GM03348 (cell line): Measurements from ENCODE around the gene ALDH16A1.

Experiments used
- DNase-seq: peaks from one replicate; pipeline ENCODE4 v3.0.0; 2012; ENCODE audit warnings: low spot score

The ALDH16A1 gene

DNA sequence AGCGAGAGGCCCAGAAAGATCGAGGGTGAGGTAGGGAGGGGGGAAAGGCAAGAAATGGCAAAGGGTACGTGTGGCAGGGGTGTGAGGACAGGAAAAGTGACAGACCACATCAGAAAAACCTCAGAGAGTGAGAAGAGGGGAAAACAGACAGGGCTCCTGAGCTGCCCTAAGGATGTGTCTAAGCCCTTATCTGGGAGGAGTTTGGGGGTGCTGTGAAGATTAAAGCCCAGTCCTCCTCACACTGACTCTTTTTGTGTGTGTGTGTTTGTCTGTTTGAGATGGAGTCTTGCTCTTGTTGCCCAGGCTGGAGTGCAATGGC is 29.1 kb upstream of the ALDH16A1 start:
- DNase-seq = no peak

GRCh38 chr19:49425178-49425577 is 27.8 kb upstream of the ALDH16A1 start, which contains the start of gene GFY:
GFY (plus strand) TSS chr19:49425388; CDS start chr19:49426431, 1,043 bp downstream.
- DNase-seq = no peak

- DNase-seq = no peak
Observed at GRCh38 chr19:49425922-49426592, 27.0 kb upstream of the ALDH16A1 start.

DNA sequence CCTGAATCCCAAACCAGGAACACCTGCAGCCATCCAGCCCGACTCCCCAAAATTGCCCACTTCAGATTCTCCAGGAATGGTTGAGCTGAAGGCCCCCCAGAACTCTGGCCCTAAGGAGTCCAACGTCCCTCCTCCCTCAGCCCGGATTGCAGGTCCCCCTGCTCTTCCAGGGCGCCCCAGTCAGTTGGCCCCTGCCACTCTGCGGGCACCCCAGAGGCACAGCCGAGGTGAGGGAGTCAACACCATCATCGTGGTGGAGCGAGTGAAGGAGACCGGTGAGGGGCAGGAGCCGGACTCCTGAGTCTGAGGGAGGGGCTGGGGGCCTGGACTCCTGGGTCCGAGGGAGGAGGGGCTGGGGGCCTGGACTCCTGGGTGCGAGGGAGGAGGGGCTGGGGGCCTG is 25.7 kb upstream of the ALDH16A1 start:
- DNase-seq = no peak

DNA sequence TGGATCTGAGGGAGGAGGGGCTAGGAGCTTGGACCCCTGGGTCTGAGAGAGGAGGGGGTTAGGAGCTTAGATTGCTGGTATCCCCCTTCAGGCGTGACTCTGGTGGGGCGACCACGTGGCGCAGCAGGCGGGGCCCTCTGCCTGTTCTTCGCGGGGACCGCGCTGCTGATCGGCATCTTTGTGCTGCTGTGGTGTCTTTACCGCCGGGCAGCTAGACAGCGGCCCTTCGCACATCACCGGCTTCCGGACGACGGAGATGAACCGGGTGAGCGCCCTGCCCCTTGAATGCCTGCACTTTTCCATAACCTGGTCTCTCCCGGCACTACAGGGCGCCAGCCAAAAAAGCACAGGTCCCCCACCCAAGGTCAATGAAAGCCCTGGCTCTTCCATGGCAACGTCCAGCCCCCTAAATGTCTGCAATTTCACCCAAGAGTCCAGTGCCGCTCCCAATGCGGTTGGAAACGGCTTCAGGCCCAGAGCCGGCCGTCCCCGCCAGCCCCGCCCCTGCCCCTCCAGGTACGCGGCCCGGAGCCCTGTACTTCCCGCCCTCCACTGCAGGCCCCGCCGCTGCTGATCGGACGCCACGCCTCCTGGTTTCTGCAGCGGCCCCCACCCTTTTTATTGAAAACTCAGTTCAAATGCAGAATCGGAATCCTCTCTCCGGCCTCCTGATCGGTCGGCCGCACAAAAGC is 25.0 kb upstream of the ALDH16A1 start:
- DNase-seq = peak; percentile 35

DNA sequence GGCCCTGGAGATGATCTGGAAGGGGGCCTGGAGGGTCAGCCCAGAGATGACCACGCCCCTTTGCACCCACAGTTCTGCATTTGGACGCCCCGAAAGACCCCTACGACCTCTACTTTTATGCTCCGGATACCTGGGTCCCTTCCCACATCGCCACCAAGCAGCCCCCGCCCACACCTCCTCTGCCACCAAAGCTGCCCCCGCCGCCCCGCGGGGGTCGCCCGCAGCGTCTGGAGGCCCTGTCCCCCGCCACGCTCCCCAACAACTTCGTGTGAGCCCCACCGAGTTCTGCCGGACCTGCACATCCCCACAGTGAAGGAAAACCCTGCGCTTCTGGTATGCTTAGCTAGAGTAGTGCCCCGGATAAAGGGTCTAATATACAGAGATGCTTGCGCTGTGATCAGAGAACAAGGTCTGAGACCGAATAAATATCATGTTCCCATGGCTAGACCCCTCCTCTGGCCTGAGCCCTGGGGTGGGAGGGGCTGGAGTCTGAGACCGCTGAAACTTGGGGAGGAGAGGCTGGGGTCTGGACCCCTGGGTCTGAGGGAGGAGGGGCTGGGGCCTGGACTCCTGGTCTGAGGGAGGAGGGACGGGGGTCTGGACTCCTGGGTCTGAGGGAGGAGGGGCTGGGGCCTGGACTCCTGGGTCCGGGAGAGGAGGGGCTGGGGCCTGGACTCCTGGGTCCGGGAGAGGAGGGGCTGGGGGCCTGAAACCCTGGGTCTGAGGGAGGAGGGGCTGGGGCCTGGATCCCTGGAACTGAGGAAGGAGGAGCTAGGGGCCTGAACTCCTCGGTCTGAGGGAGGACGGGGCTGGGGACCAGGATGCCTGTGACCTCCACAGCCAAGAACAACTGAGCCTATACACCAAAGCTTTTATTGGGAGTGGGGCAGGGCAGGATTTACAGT is 24.2 kb upstream of the ALDH16A1 start:
- DNase-seq = no peak

- no peak for DNase-seq
Observed at GRCh38 chr19:49430172-49430677, 22.8 kb upstream of the ALDH16A1 start.

DNA sequence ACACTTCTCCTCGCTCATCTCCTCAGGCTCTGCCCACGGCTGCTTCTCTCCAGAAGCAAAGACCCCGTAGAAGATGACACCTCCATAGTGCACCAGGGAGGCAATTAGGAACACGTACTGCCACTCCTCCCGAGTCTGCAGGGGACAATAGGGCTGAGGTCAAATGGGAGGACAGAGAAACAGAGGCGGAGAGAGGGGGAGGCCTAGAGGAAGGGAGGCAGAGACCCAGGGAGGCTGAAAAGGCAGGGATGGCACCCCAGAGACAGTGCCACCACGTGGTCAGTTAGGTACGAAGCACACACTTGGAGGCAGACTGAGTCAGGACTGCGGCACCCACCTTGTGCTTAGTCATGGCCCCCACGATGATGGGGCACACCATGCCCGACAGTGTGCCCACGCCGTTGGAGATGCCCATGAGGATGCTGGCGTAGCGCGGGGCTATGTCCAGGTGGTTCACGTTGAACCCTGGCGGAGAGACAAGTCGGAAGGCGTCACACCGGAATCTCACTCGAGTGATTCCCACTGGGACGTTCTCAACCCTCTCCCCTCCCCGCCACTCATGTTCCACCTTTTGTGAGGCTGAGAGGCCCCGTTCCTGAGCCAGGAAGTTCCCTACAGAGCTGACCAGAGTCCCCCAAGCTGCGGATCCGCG is 22.2 kb upstream of the ALDH16A1 start:
- no peak for DNase-seq

DNA sequence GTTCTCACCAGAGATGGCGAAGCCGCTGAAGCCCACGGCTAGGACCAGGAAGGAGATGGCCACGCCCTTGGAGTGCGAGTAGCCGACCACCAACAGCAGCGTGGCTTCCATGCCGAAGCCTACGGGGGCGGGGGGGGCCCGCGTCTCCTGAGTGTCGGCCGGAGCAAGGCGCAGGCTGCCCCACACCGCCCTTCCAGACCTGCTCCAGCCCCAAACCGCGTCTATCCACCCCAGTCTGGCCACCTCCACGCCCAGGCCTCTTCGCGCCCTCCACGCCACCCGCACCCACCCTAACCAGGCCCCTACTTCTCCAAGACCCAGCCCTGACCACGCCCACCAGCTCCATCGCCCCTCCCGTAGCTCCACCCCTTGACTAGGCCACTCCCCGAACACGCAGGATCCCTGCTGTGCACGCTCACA is 21.7 kb upstream of the ALDH16A1 start:
- DNase-seq = no peak

DNA sequence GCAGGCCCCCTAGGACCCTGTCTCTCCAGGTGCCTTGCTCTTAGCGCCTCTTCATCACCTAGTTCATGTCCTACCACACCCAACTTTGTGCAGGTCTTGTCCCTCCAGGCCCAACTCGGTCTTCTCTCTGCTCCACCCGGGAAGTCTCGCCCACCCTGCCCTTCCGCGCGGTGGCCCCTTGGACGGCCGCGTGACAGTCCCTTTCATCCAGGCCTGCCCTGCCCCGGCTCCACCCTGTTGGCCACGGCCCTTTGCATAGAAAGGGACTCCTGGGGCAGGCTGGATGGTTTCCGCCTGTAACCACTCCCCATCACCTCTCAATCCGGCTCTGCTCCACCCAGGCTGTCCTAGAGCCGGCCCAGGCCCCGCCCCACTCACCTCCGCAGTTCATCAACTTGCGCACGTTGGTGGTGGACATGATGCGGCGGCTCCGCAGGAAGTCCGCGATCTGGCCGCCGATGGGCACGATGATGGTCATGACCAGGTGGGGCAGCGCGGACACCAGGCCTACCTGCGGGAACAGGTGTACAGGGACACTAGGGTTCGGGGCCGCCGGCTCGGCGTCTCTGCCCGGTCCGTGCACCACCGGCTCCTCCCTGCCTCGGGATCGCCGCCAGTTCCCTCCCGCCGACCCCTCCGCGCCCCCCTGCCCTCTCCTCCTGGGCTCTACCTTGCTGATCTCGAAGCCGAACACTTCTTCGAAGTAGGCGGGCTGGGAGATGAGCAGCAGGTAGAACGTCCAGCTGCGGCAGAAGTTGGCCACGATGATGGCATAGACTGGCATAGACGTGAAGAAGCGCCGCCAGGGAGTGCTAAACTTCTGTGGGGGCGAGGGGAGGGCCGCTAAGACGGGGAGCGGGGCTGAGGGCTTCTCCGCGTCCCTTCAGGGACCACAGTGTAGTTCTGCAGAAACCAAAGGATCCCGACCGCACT is 20.6 kb upstream of the ALDH16A1 start:
- no peak for DNase-seq

- DNase-seq = no peak
Observed at GRCh38 chr19:49433240-49433901, 19.7 kb upstream of the ALDH16A1 start.

DNA sequence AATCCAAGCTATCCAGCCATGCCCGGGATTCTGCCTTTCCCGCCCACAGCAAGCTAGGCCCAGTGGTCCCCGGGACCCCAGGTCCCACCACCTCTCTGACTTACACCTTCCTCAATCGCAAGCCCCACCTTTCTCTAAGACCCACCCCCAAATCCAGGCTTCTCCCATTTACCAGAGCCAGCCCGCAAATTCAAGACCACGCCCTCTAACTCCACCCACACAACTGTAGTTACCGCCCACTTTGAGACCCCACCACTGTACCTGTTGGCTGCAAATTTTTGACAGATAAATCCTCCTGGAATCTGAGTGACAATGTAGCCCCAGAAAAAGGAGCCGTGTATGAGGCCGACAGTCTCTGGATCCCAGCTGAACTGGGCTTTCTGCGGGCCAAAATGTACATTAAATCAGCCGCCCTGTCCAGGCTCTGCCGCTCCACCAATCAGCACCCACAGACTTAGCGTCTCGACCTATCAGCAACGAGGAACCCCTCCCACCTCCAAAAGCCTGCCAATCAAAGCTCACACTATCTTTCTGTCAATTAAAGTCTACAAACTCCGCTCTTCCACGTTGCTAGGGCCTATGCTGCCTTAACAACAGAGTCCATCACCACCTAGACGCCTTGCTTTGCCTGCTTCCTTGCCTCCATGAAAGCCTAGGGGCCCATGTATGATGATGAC is 18.0 kb upstream of the ALDH16A1 start:
- DNase-seq = no peak

DNA sequence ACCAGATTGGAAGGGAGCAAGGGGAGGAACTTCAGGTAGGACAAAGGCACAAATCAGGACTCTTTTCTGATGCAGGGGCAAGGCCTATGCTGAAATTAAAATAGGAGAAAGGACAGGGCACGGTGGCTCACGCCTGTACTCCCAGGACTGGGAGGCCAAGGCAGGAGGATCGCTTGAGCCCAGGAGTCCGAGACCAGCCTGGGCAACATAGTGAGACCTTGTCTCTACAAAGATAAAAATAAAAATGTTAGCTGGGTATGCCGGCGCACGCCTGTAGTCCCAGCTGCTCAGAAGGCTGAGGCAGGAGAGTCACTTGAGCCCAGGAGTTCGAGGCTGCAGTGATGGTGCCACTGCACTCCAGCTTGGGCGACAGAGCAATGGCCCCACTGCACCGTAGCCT is 17.4 kb upstream of the ALDH16A1 start:
- DNase-seq = no peak

GRCh38 chr19:49436381-49437017 is 16.5 kb upstream of the ALDH16A1 start:
- no peak for DNase-seq

DNA sequence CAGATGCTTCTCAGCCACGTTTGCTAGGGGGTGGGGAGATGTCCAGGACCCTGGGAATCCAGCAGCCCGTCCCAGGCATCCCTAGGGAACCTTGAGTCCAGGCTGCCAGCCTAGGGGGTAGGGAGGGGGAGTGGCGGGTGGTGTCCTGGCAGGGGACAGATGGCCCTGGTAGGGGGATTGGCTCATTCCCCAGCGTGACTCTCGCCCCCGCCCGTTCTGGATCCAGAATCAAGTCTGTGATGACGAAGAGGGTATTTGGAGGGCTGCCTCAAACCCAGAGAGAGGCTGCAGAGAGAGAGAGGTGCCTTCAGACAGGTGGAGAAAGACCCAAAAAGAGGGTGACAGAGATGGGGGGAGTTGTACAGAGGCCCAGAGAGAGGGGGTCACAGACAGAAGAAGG is 15.8 kb upstream of the ALDH16A1 start:
- DNase-seq = no peak

DNA sequence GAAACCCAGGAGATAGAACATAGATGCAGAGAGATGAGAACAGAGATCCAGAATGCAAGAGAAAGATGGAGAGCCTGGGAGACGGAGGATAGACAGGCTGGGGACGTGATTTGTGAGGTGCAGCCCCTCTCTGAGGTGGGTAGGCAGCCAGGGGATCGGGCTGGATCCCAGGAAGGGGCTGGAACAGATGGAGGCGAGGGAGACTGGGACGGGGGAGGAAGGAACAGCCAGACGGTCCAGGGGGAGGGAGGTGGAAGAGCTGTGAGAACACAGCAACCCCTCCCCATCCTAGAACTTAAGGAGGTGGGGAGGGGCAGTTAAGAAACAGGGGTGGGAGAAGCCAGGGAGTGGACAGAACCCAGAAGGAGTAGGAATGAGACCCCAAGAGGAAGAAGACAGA is 14.8 kb upstream of the ALDH16A1 start:
- no peak for DNase-seq

DNA sequence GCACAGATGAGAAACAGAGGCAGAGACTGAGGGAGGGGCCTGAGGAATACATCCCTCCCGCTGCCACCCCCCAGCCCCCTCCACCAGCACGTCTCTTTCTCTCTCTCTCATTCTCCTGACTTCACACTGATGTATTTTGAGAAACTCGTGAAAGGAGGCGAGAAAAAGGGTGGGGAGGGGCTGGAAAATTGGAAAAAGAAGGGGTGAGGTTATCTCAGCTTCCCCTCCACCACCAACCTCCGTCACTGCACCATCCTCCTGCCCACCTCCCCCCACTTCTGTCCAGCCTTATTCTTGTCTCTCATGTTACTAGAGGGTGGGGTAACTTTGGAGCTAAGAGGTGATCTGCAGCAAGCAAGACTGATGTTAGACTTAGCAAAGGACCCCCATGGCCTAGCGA is 13.2 kb upstream of the ALDH16A1 start:
- no peak for DNase-seq

GRCh38 chr19:49440439-49441209 is 12.4 kb upstream of the ALDH16A1 start:
- DNase-seq = no peak
